Subcutaneous adipose tissue (tissue), 4 donors: ENCODE data around the gene MTMR12. TPM values are rescaled to one million over a fixed set of nuclear protein-coding genes. Genes with fewer than 3 reads are reported as not detected.

Experiments
- total RNA-seq, 4 donors: library from RNA; depleted of rRNA; stranded (reverse); fragments of >200 nt; gene quantifications; one replicate each; pipeline ENCODE4 v1.1.0, GENCODE V29; 2016
- TF ChIP-seq, protein P1 (sequence below): fragments of 450-650 bp; IDR thresholded peaks from one replicate; pipeline ENCODE4 v1.5.1; 2016; ENCODE audit warnings: low read depth, mild to moderate bottlenecking, control low read depth, antibody characterized with exemption, moderate library complexity

The MTMR12 gene, protein sequence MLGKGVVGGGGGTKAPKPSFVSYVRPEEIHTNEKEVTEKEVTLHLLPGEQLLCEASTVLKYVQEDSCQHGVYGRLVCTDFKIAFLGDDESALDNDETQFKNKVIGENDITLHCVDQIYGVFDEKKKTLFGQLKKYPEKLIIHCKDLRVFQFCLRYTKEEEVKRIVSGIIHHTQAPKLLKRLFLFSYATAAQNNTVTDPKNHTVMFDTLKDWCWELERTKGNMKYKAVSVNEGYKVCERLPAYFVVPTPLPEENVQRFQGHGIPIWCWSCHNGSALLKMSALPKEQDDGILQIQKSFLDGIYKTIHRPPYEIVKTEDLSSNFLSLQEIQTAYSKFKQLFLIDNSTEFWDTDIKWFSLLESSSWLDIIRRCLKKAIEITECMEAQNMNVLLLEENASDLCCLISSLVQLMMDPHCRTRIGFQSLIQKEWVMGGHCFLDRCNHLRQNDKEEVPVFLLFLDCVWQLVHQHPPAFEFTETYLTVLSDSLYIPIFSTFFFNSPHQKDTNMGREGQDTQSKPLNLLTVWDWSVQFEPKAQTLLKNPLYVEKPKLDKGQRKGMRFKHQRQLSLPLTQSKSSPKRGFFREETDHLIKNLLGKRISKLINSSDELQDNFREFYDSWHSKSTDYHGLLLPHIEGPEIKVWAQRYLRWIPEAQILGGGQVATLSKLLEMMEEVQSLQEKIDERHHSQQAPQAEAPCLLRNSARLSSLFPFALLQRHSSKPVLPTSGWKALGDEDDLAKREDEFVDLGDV
- total RNA-seq, result 10 to 100 TPM; 41.8 to 96.0 (median 62.3) TPM

DNA sequence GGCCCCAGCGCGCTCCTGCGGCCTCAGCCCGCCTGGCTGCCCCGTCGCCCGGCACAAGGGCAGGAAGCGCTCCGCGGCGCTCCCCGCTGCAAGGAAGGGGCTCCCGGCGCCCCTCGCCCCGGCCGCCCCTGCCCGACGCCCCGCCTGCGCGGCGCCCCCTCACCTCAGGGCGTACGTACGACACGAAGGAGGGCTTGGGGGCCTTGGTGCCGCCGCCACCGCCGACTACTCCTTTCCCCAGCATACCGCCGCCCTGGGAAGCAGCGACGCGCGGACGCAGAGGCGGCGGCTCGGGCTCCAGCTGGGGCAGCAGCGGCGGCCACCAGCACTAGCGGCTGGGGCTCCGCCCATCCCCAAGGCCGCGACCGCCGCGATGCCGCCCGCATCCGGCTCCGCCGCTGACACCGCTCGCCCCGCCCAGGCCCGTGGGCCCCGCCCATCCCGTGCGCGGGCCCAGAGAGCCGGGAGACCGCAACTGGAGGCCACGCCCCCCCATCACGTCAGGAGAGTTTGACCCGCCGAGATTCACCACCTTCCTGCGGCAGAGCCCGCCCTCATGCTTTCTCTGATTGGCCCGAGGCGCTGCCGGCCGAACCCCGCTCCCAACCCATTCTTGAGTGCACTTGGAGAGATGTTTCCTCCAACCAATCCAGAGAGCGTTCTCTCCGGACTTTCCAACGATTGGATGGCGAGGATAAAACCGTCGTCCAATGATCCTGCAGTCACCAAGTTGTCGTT lies at the start of gene MTMR12:
Gene MTMR12 (minus strand): TSS at position 345 of the 738 bp plus-strand sequence. CDS start 101 bp downstream, at position 244.
- TF ChIP-seq, protein P1, sequence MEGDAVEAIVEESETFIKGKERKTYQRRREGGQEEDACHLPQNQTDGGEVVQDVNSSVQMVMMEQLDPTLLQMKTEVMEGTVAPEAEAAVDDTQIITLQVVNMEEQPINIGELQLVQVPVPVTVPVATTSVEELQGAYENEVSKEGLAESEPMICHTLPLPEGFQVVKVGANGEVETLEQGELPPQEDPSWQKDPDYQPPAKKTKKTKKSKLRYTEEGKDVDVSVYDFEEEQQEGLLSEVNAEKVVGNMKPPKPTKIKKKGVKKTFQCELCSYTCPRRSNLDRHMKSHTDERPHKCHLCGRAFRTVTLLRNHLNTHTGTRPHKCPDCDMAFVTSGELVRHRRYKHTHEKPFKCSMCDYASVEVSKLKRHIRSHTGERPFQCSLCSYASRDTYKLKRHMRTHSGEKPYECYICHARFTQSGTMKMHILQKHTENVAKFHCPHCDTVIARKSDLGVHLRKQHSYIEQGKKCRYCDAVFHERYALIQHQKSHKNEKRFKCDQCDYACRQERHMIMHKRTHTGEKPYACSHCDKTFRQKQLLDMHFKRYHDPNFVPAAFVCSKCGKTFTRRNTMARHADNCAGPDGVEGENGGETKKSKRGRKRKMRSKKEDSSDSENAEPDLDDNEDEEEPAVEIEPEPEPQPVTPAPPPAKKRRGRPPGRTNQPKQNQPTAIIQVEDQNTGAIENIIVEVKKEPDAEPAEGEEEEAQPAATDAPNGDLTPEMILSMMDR, result no peak

DNA sequence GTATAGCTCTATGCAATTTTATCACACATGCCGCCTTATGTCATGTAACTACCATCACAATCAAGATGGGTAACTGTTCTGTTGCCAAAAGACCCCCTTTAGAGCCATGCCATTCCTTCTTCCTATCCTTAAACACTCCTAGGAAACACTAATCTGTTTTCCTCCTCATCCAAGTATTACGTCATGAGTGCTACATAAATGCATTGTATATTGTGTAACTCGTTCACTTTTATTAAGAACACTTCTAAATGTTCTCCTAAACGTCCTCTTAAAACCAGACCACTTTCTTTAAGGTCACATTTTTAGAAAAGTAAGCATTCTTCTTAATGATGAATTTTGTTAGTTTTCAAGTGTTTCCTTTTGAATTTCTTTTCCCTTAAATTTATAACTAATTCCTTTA lies 49.8 kb upstream of the MTMR12 start:
- TF ChIP-seq, protein P1, result no peak

DNA sequence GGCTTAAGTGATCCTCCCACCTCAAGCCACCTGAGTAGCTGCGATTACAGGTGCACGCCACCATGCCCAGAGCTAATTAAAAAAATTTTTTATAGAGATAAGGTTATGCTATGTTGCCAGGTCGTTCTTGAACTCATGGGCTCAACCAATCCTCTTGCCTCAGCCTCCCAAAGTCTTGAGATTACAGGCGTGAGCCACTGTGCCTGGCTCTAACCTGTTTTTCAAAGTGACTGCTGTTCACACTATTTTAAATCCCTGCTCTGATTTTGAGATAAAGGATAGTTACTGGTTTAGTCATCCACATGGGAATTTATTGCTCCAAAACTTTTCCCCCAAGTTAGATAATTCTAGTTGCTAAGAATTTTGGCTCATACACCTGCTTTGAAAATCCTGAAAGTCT lies 48.2 kb upstream of the MTMR12 start:
- TF ChIP-seq, protein P1, result no peak

DNA sequence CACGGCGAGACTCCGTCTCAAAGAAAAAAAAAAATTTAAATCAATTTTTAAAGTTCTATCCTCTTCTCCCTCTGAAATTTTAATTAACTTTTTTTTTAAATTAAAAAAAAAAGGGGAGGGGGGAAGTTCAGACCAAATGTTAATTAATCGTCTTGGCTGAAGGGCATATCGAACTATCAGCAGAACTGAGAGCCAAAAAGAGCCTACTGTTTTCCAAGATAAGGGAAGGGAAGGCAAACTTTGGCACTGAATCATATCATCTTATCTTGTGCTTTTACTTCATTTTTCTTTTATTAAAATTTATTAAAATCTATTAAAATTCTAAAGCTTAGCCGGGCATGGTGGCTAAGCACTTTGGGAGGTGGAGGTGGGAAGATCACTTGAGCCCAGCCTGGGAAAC lies 45.9 kb upstream of the MTMR12 start:
- TF ChIP-seq, protein P1, result no peak

DNA sequence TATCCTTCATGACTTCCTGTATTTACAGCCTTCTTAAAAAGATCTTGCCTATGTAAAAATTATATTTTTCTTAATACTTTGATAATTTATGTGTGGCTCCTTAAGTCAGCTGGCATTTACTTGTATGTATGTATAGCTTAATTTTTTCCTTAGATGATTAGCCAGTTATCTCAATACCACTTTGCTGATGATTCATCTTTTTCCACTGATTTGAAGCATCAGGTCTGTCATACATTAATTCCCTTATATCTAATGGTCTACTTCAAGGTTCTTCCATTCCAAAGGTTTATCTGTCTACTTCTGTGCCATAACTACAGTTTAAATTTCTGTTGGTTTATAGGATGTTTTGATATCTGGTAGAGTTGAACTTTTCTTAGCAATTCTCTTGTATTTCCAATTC lies 44.9 kb upstream of the MTMR12 start:
- TF ChIP-seq, protein P1, result no peak

DNA sequence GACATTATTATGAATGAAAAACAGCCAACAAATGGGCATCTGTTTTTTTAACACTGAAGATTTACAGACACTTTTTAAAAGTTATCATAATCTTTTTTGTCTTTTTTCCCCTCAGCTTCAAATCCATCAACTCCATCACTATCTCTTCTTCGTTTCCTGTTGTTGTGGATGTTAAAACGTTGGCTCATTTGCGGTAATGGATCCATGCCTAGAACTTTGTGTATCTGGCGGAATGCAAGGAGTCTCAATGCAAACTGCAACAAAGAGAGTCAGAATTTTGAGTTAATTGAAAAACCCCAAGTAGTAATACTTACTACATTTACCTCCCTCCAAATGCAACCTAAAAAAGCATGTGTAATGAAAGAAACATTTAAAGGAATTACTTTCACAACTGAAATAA lies 42.9 kb upstream of the MTMR12 start:
- TF ChIP-seq, protein P1, result no peak

DNA sequence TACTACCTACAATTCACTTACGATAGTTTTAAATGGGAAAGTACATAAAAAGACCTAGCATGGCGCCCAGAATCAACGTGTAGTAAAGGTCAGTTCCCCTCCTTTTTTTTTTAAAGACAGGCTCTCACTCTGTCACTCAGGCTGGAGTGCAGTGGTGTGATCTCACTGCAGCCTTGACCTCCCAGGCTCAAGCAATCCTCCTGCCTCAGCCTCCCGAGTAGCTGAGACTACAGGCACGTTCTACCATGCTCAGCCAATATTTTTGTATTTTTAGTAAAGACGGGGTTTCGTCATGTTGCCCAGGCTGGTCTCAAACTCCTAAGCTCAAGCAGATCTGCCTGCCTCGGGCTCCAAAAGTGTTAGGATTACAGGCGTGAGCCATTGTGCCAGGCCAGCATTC lies 40.7 kb upstream of the MTMR12 start:
- TF ChIP-seq, protein P1, result no peak
